Embryonic facial prominence (tissue), 1 donor: Measurements from ENCODE around the gene MED12L.

Experiments used
- DNase-seq: peaks from one replicate; pipeline ENCODE4 v3.0.0-alpha.2; 2016; ENCODE audit errors: extremely low spot score

Gene MED12L

GRCh38 chr3:151259664-151260063 lies 174.2 kb downstream of the MED12L start:
- no peak for DNase-seq

- DNase-seq: peak; percentile 20
These were observed 177.5 kb downstream of the MED12L start for GRCh38 chr3:151262871-151263525.

GRCh38 chr3:151264605-151265004 lies 179.1 kb downstream of the MED12L start:
- no peak for DNase-seq

- no peak for DNase-seq
These were observed 179.7 kb downstream of the MED12L start for GRCh38 chr3:151265166-151265565.

- DNase-seq: peak; percentile 39
These were observed 180.4 kb downstream of the MED12L start for GRCh38 chr3:151265866-151266265.

- DNase-seq: no peak
These were observed 181.6 kb downstream of the MED12L start for GRCh38 chr3:151267066-151267465.

GRCh38 chr3:151268267-151269235 lies 183.1 kb downstream of the MED12L start:
- DNase-seq: no peak

- no peak for DNase-seq
These were observed 184.2 kb downstream of the MED12L start for GRCh38 chr3:151269631-151270030.

- DNase-seq: no peak
These were observed 189.6 kb downstream of the MED12L start for GRCh38 chr3:151275091-151275490.

GRCh38 chr3:151276038-151276686 lies 190.7 kb downstream of the MED12L start:
- DNase-seq: no peak

- no peak for DNase-seq
These were observed 191.2 kb downstream of the MED12L start for GRCh38 chr3:151276687-151277042.

- no peak for DNase-seq
These were observed 192.8 kb downstream of the MED12L start, which contains the start of gene P2RY14 for GRCh38 chr3:151278230-151278629. Gene P2RY14, minus strand, starts transcription at chr3:151278542. Its CDS starts 64,226 bp downstream, at chr3:151214316.

GRCh38 chr3:151281671-151282324 lies 196.3 kb downstream of the MED12L start:
- peak; percentile 61 for DNase-seq

- DNase-seq: peak; percentile 53
These were observed 197.5 kb downstream of the MED12L start for GRCh38 chr3:151282921-151283320.

- DNase-seq: no peak
These were observed 197.9 kb downstream of the MED12L start for GRCh38 chr3:151283387-151283786.

- DNase-seq: no peak
These were observed 198.5 kb downstream of the MED12L start for GRCh38 chr3:151283907-151284461.

GRCh38 chr3:151285940-151286339 lies 200.5 kb downstream of the MED12L start:
- no peak for DNase-seq

GRCh38 chr3:151289445-151289844 lies 204.0 kb downstream of the MED12L start:
- no peak for DNase-seq

- DNase-seq: peak; percentile 53
These were observed 205.2 kb downstream of the MED12L start for GRCh38 chr3:151290673-151291072.

GRCh38 chr3:151293127-151293526 lies 207.7 kb downstream of the MED12L start:
- no peak for DNase-seq

- no peak for DNase-seq
These were observed 210.8 kb downstream of the MED12L start for GRCh38 chr3:151296226-151296625.
